Activated T-cell treated with anti-CD3 and anti-CD28 coated beads for 24 hours (primary cell): ENCODE data around the gene FBXL13.
"Not testable (repeated sequence)": the region's sequence is repeated elsewhere in the genome, so short reads cannot be mapped to it uniquely, and the experiment has no call there.

Experiments used
- DNase-seq: peaks from one replicate; pipeline ENCODE4 v3.0.0-alpha.2; 2020; ENCODE audit warnings: low read depth

Gene FBXL13

DNA sequence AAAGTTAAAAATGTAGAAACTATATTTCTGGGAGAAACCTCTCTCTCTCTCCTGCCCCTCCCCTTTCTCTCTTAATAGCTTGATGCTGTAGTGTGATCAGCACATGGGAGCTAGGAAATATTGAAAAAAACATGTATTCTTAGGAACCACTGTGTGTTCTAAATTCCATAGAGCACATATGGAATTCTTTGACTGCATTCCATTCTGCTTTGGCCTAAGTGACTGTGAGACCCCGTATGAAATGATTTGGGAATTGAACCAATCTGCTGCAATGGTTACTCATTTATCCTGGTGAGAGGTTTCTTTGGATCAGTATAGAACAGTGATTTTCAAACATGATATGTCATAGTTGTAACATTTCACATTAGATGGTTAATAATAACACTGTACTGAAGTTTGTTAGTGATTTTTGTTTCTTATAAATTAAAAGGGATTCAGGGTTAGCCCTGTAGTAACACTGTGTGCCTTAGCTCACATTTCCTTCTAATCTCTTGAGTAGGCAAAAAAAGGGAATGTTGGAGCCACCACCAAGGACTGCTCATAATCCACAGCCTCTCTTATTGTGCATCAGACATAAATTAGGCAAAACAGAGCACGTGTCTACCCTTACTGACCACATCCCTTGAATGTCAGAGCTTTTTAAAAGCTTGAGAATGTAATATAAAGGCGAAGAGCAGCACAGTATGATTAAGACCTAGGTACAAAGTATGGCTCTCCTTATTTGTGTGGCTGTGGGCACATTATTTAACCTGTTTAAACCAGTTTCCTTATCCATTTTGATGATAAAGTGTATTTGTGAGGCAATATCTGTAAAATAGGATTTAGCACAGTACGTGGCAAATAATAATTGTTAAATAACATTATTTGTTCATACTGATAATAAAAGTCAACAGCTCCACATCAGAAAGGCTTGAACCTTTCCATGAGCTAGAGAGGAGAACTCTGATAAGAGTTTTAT is 256.7 kb downstream of the FBXL13 start:
- no peak for DNase-seq

DNA sequence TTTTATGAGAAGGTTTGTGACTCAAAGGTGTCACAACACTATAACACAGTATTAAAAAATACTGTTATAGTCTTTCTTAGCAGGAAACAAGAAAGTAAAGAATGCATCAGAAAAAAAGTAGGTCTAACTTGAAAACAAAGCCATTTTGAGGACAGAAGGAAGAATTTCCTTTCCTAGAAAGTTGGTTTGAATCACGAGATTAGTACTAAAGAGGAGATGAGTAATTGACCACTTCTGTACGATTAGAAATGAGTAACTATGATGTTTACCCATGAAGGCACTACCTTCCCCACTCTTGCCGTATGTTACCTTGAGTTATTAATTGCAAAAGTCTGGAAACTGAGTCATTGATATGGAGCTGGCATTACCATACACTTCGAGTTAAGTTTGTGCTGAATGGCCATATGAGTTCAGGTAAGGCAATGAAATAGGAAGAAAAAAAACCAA is 260.5 kb downstream of the FBXL13 start:
- DNase-seq: no peak

DNA sequence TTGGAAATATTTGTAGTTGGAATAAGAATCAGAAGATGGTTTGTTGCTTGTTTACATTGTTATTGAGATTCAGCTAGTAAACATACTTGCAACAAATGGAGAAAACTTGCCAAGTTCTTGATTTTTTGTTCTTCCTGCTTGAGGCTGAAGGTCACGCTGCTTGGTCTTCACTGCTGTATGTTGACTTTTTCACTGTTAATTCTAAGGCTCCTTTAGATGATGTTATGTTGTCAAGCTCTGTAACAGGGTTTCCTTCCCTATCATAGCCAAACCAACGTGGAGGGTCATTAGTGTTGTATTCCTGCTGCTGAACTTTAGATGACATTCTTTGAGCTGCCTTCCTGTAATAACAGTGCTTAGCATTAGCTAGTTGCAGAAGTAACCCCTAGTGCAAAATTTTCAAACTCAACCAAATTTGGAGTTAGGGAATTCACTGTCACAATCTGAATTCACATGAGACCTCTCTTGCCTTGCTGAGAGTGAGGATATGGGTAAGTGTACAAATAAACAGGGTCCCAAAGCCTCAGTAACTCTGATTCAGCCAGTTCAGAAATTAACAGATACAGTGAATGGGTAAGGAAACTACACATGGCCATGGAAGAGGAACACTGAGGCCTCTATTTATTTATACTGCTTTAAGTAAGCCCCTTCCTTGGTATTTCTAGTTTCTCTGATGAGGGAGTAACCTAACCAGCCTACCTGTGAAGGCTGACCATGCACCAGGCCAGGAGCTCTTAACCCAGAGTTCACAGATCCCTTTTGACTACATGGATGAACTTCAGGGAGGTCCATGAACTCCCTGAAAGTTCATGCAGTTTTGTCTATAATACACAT is 261.2 kb downstream of the FBXL13 start:
- DNase-seq: no peak

DNA sequence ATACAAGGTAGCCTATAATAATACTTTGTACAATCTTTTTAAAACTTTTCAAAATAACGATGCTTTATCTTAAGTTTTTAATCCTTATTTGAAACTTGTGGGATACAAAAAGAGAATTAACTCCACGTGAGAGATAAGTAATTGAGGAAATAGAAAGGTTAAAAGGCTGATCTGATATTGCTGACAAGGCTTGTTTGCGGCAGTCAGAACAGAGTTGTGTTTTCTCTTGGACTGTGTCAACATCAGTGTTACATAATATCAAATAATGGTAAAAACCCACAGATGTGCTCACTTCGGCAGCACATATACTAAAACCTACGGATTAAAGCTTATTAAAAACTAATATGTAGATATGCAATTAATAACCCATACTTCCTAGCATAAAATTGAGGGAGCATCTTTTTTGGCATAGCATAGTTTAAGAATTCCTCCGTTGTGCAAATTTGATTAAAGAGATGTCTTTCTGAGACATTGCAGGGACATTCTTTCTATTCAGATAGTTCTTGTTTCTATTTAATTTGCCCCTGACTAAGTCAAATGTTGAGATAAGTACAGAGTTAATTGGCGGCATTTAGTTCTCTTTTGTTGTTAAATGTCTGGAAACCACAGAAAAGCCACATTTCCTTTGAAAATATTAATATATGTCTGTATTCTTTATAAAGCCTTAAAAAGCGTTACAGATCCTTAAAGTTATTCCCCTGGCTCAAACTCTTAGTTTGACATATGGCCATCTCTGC is 262.5 kb downstream of the FBXL13 start:
- no peak for DNase-seq

DNA sequence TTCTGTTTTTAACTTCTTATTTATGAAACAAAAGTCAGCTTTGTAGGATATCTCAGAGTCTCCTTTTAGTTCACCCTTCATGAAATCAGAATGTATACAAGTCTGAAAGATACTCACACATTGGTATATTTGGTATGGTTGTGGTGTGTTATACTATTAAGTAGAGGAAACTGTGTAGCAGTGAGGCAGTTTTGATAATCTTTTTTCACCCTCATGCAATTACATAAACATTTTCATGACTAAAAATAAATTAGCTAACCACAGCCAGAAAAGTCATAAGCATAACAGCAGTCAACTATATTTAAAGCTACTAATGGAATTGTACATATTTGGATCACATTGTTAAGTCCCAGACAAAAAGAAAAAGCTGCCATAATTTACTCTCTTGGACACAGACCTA is 263.7 kb downstream of the FBXL13 start:
- no peak for DNase-seq

DNA sequence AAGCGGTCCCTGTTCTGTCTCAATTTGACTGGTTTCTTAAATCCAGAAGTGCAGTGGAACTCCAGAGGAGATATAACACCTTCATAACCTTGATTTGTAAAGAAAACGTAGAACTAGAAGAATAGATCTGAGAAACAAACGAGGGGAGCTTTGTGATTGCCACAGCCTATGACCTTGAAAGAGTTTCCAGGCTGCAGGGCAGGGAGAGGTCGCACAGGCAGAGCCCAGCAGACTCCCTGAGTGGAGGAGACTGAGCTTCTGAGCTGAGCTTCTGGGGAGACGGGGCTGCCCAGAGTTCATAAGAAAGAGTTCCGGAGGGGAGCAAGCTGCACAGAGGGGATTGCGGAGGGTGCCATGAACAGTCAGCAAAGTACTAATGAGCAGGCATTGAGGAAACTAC is 268.0 kb downstream of the FBXL13 start:
- no peak for DNase-seq

DNA sequence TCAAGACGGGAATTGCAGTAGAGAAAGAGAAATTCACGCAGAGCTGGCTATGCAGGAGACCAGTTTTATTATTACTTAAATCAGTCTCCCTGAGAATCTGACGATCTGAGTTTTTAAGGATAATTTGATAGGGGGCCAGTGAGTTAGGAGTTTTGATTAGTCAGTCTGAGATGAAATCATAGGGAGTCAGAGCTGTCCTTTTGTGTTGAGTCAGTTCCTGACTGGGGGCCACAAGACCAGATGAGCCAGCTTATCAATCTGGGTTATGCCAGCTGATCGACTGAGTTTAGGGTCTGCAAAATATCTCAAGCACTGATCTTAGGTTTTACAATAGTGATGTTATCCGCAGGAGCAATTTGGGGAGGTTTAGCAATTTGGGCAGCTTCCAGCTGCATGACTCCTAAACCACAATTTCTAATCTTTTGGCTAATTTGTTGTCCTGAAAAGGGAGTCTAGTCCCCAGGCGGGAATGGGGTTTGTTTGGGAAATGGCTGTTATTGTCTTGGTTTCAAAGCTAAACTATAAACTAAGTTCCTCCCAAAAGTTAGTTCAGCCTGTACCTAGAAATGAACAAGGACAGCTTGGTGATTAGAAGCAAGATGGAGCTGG is 278.5 kb downstream of the FBXL13 start:
- DNase-seq: not testable (repeated sequence)

DNA sequence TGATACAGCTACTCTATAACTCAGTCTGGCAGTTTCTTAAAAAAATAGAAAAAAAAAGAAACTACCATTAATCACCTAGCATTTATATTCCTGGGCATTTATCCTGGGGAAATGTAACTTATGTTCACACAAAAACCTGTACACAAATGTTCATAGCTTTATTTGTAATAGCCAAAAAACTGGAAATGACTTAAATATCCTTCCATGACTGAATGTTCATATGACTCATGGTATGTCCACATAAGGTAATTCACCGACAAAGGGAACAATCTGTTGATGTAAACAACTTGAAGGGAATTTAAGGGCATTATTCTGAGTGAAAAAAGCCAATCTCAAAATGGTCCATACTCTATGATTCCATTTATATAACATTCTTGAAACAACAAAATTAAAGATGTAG is 280.0 kb downstream of the FBXL13 start:
- DNase-seq: not testable (repeated sequence)

DNA sequence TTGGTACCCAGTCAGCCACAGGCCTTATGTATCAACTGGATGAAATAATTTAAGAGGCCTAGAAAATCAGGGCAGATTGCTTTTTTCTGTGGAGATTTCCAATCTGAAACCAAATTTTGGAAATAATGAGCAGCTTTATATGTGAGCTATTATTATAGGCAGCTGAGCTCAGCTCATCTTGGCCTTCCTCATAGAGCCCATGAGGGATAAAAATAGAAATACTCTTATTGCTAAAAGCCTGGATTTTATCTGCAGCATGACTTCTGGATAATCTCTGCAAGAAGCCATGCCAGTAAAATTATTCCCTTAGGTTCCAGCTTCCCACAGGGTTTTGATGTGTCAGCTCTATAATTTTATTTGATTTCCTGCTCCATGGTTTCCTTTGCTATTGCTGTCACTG is 282.8 kb downstream of the FBXL13 start:
- not testable (repeated sequence) for DNase-seq

DNA sequence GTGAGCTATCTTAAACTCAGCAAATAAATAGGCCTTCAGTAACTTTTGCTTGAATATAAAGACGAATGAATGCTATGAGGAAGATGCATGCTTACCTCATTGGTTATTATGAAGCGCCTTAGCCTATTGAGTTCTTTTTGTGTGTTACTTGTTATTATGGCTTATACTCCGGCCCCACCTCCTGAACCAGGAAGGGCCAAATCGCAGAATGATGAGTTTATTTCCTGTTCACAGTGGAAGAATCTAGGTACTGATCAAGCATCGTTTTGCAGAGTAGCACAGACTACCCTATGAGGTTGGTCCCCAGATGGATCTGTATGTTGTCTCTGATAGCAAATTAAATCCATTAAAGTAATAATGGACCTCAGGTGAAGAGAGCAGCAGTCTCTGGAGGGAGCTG is 283.2 kb downstream of the FBXL13 start:
- DNase-seq: not testable (repeated sequence)

DNA sequence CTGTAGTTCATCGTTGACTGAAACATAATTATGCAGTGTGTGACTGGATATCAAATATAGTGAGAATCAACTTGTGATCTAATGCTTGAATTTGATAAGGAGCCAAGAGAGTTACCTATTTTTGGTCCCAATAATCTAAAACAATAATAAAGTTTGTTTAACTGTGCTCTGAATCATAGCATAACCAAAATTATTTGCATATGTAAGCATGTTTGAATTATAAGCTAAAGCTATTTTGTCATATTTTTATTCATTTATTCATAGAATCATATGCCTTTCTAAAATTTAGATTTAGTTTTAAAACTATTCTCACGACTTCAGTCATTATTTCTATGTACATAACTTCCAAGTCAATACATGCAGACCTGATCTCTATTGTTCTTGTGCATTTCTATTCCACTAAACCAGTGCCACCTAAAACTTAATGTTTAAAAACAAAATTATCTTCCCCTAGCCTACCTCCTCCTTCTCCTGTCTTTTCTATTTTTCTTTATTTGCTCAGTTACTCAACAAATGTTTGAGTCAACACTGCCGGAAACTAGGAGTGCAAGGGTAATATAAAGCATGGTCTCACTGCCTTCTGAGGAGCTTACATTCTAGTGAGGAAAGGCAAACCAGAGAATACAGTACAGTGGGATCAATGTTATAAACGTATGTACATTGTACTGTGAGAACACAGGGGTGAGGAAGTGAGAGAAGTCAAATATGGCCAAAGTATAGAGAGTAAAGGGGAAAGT is 284.1 kb downstream of the FBXL13 start:
- DNase-seq: not testable (repeated sequence)

DNA sequence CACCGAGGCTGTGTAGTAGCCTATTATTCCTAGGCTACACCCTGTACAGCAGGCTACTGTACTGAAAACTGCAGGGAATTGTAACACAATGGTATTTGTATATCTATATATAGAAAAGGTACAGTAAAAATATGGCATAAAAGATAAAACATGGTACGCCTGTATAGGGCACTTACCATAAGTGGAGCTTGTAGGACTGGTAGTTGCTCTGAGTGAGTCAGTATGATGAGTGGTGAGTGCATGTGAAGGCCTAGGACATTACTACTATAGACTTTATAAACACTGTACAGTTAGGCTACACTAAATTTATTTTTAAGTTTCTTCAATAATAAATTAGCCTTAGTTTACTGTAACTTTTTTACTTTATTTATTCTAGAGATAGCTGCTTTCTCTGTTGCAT is 285.8 kb downstream of the FBXL13 start:
- DNase-seq: not testable (repeated sequence)

DNA sequence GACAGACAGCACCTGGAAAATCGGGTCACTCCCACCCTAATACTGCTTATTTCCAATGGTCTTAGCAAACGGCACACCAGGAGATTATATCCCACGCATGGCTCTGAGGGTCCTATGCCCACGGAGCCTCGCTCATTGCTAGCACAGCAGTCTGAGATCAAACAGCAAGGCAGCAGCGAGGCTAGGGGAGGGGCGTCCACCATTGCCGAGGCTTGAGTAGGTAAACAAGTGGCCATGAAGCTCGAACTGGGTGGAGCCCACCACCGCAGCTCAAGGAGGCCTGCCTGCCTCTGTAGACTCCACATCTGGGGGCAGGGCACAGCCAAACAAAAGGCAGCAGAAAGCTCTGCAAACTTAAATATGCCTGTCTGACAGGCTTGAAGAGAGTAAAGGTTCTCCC is 293.7 kb downstream of the FBXL13 start:
- not testable (repeated sequence) for DNase-seq

DNA sequence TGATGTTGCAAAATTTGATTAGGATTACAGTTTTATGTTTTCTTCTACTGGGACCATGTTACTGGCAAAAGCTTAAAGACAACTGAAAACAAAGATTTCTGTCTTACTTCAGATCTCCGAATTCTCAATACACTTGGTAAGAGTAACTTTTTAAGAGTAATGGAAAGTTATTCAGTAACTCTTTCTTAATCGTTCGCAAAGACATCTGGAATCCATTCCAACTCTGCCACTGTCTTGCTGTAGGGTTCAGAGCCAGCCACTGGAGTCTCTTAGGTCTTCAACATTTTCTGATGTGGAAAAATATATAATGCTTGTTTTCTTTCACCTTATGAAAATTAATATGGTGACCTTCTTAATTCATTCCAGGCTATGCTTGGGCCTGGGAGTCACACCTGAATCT is 295.9 kb downstream of the FBXL13 start:
- DNase-seq: not testable (repeated sequence)

DNA sequence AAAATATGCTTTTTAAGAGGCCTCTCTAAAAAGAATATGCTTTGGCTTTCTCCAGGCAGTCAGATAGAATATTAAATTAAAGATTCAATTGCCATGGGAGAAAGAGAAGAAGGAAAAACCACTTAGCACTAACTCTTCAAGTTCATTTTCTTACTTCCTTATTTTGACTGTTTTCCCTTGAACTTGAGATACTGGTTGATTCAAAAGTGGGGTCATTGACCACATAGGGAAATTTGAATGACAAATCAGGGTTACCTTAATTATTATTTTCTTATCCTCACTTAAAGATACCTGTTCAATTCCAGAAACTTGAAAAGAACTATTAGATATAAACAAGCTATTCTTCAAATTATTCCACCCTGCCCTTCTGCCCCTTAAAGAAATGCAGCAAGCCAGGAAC is 298.4 kb downstream of the FBXL13 start:
- DNase-seq: not testable (repeated sequence)

DNA sequence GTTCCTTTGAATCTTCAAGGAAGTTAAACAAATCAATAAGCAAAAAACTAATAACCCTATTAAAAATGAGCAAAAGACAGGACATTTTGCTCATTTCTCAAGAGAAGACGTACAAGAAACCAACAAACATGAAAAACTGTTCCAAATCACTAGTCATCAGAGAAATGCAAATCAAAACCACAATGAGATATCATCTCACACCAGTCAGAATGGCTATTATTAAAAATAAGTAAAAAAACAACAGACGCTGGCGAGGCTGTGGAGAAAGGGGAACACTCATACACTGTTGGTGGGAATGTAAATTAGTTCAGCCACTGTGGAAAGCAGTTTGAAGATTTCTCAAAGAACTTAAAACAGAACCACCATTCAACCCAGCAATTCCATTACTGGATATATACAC is 304.1 kb downstream of the FBXL13 start:
- DNase-seq: not testable (repeated sequence)

DNA sequence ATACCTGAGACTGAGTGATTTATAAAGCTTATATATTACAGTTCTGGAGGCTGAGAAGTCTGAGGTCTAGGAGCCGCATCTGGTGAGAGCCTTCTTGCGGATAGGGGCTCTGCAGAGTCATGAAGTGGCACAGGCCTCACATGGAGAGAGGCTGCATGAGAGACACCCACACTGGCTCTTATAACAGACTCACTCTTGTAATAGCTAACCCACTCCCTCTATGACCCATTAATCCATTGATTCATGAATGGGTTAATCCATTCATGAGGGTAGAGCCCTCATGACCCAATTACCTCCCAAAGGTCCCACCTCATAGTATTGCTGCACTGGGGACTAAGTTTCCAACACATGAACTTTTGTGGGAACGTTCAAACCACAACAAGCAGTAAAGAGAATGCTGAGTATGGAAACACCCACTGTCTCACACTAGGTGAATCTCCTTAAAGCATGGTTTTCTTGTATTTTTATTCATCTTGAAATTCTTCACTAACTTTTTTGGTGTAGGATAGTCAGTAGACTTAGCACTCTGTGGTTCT is 304.9 kb downstream of the FBXL13 start:
- not testable (repeated sequence) for DNase-seq

DNA sequence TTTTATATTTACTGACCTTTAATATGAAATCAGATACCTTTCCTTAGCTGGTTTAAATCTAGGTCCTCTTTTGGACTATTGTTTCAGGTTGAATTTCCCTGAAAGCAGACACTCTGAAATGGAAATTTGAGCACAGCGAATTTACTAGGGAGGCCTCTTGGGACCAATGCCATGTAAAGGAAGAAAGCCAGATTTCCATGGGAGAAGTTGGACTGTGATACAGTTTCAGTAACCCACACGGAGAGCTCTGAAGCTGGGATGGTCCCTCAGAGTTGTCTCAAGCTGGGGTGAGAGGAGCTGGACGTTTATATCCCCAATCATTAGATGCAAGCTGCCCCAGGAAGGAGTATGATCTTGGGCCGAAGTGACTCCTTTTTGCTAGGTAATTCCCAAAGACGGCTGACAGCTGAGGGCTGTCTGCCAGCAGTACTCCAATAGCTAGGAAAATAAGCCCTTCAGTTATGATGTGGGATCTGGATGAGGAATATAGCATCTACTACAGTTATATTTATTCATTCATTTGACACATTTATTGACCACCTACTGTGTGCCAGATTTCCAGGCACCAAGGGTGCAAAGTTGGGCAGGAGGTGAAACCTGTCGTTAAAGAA is 311.2 kb downstream of the FBXL13 start:
- DNase-seq: not testable (repeated sequence)
